ENCODE results near the gene CELF2.

Gene CELF2

DNA sequence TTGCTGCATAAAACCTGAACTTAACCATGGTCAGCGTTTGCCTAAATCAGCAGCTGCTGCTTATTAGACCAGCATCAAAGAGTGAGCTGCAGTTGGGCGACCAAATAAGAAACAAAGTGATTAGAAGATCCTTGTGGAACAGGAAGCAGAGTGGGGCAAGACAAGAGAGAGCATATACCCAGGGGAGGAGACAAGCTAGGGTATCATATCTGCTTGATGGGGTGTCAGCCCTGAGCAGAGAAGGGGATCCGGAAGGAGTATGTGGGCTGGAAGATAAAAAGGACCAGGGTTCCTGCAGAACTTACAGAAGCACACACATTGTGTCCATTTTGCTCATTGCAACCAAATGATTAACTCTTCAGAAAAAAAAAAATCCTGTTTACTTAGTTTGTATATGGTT lies 213.6 kb downstream of the CELF2 start:
- no peak for DNase-seq

- DNase-seq = no peak
Measured at GRCh38 chr10:11232222-11232961, 214.7 kb downstream of the CELF2 start.

DNA sequence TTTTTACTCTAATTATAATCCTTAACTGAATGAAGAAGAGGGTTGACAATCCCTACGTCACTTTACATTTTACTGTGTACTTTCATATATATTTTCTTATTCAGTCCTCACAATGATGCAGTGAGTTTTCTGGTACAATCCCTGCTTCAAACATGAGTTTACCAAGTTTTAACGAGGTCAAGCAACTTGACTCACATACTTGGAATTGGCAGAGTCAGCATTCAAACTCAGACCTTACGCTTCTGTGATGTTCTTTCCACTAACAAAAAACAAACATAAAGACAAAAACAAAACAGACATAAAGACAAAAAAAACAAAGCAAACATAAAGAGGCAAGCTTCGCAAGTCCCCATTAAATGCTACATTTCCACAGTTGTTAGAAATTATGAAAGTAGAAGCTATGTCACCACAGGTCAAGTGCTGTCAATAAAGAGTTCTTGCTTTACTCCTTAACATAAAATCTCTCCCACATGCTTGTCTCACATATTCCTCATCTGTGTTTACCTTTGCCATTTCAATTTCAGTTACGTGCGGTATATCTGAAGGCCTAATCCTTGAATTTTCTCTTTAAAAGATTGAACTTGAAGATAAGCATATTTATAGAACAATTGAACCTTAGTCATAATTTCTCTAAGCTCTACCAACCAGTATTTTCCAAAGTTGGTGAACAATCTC lies 217.3 kb downstream of the CELF2 start:
- no peak for DNase-seq

GRCh38 chr10:11235771-11236170 lies 218.1 kb downstream of the CELF2 start:
- no peak for DNase-seq

DNA sequence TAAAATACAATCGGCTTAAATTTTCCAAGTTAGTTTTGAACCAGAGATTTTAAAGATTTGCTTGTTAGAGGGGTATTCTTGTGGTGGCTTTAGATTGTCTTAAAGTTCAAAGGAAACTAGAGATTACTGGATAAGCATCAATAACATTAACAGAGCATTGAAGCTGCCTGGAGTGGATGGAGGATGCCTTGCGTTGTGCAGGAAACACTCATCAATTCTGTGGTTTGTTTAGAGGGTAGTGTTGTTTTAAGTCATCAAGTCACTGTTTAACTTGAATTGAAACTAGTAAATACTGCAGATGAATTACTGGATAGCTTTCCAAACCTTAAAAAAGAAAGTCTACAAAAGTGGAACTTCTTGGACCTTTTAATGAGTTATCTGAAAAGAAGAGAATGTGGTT lies 218.6 kb downstream of the CELF2 start:
- no peak for DNase-seq

DNA sequence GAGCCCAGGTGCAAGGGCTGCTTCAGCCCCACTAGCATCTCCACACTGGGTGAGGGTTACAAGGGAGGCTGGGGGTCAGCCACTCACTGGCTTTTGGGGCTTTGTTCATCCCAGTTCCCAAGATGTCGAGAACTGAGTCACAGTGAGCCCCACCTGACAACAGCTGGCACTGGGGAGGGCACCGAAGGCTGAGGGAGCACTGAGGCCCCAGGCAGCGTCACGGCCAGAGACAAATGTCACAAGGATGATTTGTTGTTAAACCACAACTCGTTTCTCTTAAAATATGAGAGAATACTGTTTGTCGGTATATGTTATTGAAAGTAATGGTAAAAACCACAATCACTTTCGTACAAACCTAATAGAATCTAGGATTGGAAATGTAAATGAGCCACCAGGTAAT lies 219.9 kb downstream of the CELF2 start:
- DNase-seq = no peak

DNA sequence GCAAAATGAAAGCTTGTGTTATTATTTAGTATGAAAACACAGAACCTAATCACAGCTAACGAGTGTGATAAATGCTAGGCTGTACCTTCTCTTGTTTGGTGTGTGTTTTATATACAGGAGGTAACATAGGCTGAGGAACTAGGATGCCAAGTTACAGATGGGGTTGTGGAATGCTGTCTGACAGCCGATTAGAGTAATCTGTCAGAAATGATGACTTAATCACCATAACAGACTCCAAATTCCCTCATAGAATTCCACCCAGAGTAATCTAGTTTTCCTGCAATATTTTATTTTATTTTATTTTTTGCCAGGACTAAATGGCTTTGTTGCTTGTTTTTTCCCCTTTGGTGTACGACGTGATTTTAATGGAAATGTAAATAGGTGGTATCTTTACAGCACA lies 221.2 kb downstream of the CELF2 start:
- no peak for DNase-seq

GRCh38 chr10:11240641-11241040 lies 223.0 kb downstream of the CELF2 start:
- DNase-seq = no peak

- DNase-seq = no peak
Measured at GRCh38 chr10:11242443-11243387, 225.0 kb downstream of the CELF2 start.

DNA sequence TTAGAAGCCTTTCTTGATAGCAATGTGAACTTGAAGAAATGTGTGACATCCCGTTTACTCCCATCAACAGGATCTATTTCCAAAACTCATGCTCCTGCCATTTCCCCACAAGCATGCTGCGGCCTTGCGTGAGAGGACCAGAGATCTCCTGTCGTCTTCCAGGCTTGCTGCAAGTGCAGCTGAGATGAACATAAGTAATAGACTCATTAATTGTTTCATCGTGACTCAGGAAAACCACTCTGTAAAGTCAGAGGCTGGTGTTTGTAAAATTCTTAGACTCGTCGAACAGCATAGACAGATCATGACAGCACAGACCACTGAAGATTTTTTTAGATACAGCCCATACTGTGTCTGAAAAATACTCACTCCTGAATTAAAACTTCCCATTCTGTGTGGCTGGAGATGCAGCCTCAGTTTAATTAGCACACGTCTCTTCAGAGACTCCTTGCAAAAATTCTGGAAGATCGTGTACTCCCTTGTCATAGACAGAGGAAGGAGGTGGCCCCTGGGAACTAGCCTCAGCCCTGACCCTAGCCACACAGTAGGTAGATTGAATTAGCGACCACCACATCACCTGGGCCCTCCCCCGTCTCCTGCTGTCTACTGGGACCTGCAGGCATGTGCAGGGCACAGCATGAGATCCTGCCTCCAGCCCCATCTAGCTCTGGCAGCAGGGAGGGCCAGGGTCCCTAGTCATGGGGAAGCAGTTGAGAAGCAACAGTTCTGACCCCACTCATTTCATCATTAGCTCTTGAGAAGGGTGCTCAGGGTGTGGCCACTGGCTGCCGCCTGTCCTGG lies 226.0 kb downstream of the CELF2 start:
- no peak for DNase-seq

- DNase-seq = no peak
Measured at GRCh38 chr10:11245095-11245479, 227.4 kb downstream of the CELF2 start.

DNA sequence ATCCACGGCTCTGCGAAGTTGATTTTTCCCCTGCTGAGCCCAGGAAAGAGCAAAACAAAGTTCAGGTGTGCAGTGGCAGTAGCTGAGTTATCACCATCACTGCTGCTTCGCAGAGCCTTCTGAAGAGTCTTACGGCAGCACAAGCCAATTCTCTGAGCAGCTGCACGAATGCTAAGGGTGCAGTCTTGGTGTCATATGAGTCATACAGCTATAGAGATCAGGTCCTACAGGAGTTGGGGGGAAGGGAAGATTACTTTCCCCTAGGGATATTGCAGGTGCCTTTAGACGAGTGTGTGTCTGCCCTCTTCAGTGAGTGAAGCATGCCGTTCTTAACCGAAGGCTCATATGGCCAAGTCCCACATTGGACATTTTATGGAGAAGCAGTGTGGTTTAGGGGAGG lies 227.8 kb downstream of the CELF2 start:
- DNase-seq = peak; percentile 73

DNA sequence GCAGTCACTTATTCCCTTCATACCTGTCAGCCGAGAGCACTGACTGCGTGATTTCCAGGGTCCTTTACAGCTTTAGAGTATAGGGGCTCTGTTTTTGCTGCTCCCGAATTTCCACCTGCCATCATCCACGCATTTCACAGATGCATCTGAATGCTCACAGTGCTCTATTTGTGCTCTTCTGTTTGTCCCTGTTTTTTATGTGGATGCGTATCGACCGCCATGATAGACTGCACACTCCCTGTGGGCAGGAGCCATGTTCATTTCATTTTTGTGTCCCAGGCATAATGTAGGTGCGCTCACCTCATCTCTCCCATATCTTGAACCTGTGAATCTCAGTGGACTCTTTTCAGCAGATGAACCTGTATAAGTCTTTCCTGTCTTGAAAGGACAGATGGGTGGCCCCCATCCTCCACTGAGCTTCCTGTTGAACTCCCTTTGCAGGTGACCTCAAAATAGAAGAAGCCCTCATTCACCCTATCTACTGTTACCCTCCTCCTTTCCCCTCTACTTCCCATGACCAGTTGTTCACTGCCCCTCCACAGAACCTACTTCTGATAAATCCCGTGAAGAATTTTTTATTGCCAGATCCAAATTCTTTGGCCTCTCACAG lies 228.4 kb downstream of the CELF2 start:
- no peak for DNase-seq

- no peak for DNase-seq
Measured at GRCh38 chr10:11246752-11247467, 229.2 kb downstream of the CELF2 start.

- DNase-seq = no peak
Measured at GRCh38 chr10:11249152-11249807, 231.6 kb downstream of the CELF2 start.

- no peak for DNase-seq
Measured at GRCh38 chr10:11249808-11250195, 232.1 kb downstream of the CELF2 start.

DNA sequence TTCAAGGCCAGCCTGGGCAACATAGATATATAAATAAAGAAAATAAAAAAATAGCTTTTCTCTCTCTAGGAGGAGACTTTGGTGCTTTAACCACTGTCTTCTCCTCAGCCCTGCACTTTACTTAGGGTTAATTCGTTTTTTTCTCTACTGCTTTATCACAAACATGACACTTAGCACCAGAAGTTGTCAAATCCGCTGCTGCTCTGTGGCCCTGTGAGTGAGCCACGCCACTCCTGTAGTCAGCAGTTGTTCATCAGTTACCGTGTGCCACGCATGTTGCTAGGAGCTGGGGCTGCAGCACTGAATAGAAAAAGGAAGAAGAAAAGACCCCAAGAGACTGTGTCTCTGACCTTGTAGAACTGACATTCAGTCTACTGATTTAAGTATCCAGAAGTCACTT lies 232.6 kb downstream of the CELF2 start:
- DNase-seq = no peak

DNA sequence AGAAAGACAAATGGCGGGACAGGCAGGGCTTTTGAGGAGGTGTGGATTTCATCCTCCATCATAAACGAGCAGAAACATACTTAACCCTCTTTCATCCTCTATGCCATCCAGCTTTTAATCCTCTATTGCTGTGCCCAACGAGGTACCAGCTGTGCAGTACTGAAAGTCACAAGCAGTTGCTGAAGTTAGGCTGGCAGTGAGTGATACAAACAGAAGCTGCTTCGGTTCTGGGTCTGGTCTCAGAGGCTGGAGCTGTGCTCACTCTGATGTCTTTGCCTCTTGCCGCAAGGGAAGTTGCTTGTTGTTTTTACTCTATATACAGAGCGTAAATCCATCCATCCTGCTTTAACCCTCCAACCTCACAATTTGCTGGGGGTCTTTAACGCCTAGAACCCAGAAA lies 235.2 kb downstream of the CELF2 start:
- DNase-seq = no peak

DNA sequence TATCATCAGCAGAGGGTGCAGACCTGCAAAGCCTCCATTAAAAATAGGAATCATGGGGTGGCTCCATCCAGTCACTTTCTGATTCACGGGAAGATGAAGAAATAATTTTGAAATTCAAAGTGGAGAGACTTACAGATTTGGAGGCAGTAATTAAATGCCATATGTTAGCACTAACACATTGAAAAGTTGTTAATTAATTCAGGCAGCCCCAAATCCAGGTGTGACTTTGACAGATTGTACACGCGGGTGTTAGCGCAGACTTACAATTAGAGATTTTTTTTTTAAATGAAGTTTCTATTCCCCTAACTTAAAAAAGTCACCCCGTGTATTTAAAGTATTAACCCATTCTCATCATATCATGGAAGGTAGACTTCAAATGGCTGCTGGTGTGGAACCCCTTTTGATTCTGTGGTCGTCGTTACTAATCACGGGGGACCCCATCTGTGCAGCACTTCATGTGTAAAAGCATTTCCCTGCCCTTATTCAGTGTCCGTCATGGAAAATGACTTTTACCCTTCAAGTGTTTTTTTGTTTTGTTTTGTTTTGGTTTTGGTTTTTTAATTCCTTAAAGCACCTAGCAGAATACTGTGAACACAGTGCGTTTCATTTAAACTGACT lies 235.8 kb downstream of the CELF2 start:
- DNase-seq = no peak

GRCh38 chr10:11255156-11255555 lies 237.5 kb downstream of the CELF2 start:
- DNase-seq = no peak
